Upper lobe of right lung (tissue), 1 donor: ENCODE measurements around the gene RNF217. TPM values are rescaled to one million over a fixed set of nuclear protein-coding genes. Genes with fewer than 3 reads are reported as not detected.

ENCODE experiments used
- ATAC-seq: fragments of 200-7000 bp; cut with Tn5 transposase; one replicate; pipeline ENCODE4 v1.9.1; 2020; ENCODE audit warnings: mild to moderate bottlenecking, moderate library complexity
- DNase-seq: peaks from one replicate; pipeline ENCODE4 v3.0.0-alpha.2; 2020
- H3K27ac ChIP-seq: fragments of 200-600 bp; one replicate; pipeline ENCODE4 v1.8.0; 2022
- H3K27me3 ChIP-seq: fragments of 200-600 bp; one replicate; pipeline ENCODE4 v1.8.0; 2022; ENCODE audit warnings: mild to moderate bottlenecking
- H3K36me3 ChIP-seq: fragments of 200-600 bp; one replicate; pipeline ENCODE4 v1.8.0; 2022
- H3K4me1 ChIP-seq: fragments of 200-600 bp; one replicate; pipeline ENCODE4 v1.8.0; 2022
- H3K4me3 ChIP-seq: fragments of 200-600 bp; one replicate; pipeline ENCODE4 v1.8.0; 2022; ENCODE audit warnings: mild to moderate bottlenecking
- H3K9me3 ChIP-seq: fragments of 200-600 bp; one replicate; pipeline ENCODE4 v1.8.0; 2022
- intact Hi-C: fragments of 100-400 bp; cut with DNase I; formaldehyde crosslinking; loops from one replicate; pipeline ENCODE4 v1.11.0; 2022
- total RNA-seq: library from RNA; stranded (reverse); fragmentation: NEBNext Ultra II Directional; extraction: Animal tissue kit (Norgen Biotek cat#: 25700); gene quantifications from one replicate; pipeline ENCODE4 v1.2.1, GENCODE V29; 2021
- TF ChIP-seq, protein P1 (sequence below): fragments of 200-600 bp; IDR thresholded peaks from one replicate; pipeline ENCODE4 v1.8.0; 2022; ENCODE audit warnings: antibody characterized with exemption
- donor health status: DM: no; HTN: yes; CAD: no; lungs with severe emphysema.

Gene RNF217
- total RNA-seq, 1 donor from 2014 or later, result 29.2 TPM

DNA sequence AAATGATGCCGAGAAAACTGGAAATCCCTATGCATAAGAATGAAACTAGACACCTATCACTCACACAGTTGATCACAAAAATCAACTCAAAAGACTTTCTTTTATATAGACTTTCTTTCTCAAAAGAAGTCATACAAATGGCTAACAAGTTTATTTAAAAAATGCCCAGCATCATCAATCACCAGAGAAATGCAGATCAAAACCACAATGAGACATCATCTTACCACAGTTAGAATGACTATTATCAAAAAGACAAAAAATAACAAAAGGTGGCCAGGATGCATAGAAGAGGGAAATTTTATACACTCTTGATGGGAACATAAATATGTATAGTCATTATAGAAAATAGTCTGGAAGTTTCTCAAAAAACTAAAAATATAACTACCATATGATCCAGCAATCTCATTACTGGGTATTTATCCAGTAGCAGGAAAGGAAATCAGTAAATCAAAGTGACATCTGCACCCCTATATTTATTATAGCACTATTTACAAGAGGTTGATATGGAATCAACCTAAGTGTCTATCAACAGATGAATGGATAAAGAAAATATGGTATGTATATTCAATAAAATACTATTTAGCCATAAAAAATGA is 3.4 kb upstream of the RNF217 start:
- no peaks in the 10 kb centered on the region for H3K27me3 ChIP-seq
- H3K36me3 ChIP-seq, result no peaks in the 10 kb centered on the region
- ATAC-seq (no peak), DNase-seq (no peak)
- intact Hi-C loops, result no loop called here
- no peak overlapping the region for H3K27ac ChIP-seq
- H3K4me1 ChIP-seq, result peaks cover 13% of the 10 kb centered on the region
- H3K9me3 ChIP-seq, result no peaks in the 10 kb centered on the region
- TF ChIP-seq, protein P1, sequence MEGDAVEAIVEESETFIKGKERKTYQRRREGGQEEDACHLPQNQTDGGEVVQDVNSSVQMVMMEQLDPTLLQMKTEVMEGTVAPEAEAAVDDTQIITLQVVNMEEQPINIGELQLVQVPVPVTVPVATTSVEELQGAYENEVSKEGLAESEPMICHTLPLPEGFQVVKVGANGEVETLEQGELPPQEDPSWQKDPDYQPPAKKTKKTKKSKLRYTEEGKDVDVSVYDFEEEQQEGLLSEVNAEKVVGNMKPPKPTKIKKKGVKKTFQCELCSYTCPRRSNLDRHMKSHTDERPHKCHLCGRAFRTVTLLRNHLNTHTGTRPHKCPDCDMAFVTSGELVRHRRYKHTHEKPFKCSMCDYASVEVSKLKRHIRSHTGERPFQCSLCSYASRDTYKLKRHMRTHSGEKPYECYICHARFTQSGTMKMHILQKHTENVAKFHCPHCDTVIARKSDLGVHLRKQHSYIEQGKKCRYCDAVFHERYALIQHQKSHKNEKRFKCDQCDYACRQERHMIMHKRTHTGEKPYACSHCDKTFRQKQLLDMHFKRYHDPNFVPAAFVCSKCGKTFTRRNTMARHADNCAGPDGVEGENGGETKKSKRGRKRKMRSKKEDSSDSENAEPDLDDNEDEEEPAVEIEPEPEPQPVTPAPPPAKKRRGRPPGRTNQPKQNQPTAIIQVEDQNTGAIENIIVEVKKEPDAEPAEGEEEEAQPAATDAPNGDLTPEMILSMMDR, result no peak
- no peak overlapping the region for H3K4me3 ChIP-seq

DNA sequence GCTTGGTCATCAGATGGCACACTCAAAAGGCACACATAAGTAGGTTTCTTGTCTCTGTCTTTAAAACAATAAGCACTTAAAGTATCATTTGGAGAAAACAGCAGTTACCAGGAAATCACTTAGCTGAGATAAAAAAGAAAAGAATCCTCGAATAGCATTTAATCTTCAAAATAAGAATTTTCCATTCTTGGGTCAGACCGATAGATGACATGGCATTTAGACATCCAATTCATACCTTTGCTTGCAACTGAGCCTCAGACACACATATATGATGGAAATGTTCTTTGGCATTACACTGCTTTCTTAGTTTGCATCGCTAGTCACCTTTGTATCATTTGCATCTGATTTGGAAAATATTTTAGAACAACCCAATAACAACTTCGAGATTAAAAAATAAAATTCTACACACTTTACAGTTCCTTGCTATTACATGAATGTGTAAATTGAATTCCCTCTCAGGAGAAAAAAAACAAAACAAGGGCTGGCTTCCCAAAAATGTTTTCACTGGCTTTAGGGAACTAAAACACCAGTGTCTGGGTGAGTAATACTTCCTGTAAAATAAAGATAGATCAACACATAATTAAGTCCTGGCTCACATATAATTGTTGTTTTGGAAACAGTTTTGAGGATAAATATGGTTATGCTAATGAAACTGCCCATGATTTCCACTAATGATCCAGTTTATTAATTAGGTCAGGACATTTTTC is 1.3 kb upstream of the RNF217 start:
- ATAC-seq (no peak), DNase-seq (no peak)
- Histone ChIP-seq H3K27ac (peak overlapping the region; percentile 93), H3K4me1 (peaks cover 31% of the 10 kb centered on the region), H3K27me3 (no peaks in the 10 kb centered on the region), H3K36me3 (no peaks in the 10 kb centered on the region), H3K9me3 (no peaks in the 10 kb centered on the region), H3K4me3 (peak overlapping the region; percentile 84)
- TF ChIP-seq, protein P1, result no peak
- intact Hi-C loops, result no loop called here

DNA sequence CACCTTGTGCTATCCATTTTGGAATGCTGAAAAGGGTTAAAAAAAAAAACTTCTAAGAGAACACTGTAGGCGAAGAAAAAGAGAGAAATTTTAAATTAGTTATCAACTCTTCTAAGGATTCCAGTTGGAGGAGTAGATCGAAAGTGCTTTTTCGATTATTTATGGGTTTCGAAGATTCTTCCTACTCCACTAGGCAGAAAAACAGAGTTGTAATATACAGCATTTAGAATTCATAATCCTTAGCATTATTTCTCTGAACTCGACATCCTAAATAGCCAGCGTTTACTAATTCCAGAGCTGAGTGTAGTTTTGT is 817 bp upstream of the RNF217 start:
- DNase-seq, result no peak
- H3K27ac ChIP-seq, result peak overlapping the region; percentile 93
- H3K27me3 ChIP-seq, result no peaks in the 10 kb centered on the region
- H3K9me3 ChIP-seq, result no peaks in the 10 kb centered on the region
- TF ChIP-seq, protein P1, result no peak
- H3K4me1 ChIP-seq, result peaks cover 33% of the 10 kb centered on the region
- intact Hi-C loops, result no loop called here
- no peaks in the 10 kb centered on the region for H3K36me3 ChIP-seq
- ATAC-seq, result no peak
- peak overlapping the region; percentile 84 for H3K4me3 ChIP-seq

DNA sequence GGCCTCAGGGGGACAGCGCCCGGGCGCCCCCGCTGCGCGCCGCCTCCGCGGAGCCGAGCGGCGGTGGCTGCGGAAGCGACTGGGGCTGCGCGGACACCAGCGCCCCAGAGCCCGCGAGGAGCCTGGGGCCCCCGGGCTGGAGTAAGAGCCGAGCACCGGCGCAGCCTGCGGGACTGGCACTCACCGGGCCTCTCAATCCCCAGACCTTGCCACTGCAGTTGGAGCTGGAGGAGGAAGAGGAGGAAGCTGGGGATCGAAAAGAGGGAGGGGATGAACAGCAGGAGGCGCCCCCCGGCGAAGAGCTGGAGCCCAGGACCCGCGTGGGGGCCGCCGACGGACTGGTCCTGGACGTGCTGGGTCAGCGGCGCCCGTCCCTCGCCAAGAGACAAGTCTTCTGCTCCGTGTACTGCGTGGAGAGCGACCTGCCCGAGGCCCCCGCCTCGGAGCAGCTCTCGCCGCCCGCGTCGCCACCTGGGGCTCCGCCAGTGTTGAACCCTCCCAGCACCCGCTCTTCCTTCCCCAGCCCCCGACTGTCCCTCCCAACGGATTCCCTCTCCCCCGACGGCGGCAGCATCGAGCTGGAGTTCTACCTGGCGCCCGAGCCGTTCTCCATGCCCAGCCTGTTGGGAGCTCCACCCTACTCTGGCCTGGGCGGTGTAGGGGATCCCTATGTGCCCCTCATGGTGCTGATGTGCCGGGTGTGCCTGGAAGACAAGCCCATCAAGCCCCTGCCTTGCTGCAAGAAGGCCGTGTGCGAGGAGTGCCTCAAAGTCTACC is 590 bp downstream of the RNF217 start:
- H3K36me3 ChIP-seq, result no peaks in the 10 kb centered on the region
- no peaks in the 10 kb centered on the region for H3K9me3 ChIP-seq
- DNase-seq (peak; percentile 79), ATAC-seq (peak; percentile 69)
- no peaks in the 10 kb centered on the region for H3K27me3 ChIP-seq
- peak overlapping the region; percentile 93 for H3K27ac ChIP-seq
- TF ChIP-seq, protein P1, result peak; percentile 21
- peak overlapping the region; percentile 84 for H3K4me3 ChIP-seq
- intact Hi-C loops, result no loop called here
- H3K4me1 ChIP-seq, result peaks cover 41% of the 10 kb centered on the region

DNA sequence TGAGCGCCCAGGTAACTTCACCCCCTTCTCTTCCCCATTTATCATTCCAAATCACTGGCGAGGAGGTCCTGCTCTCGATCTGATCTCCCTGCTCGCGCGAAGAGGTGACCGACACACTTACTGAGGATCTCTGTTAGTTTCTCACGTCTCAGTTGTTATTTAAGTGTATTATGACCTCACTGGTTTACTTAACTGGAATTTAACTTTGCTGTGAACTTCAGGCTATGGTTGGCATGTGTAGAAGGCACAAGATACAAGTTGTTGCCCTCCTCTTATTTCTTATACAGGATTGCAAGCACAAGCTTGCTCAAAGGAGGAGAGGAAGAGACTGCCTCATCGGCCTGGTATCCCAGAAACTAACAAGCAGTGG is 1.2 kb downstream of the RNF217 start:
- peak overlapping the region; percentile 93 for H3K27ac ChIP-seq
- peak overlapping the region; percentile 84 for H3K4me3 ChIP-seq
- H3K27me3 ChIP-seq, result no peaks in the 10 kb centered on the region
- H3K4me1 ChIP-seq, result peaks cover 44% of the 10 kb centered on the region
- intact Hi-C loops, result no loop called here
- DNase-seq (no peak), ATAC-seq (no peak)
- no peaks in the 10 kb centered on the region for H3K36me3 ChIP-seq
- no peaks in the 10 kb centered on the region for H3K9me3 ChIP-seq
- TF ChIP-seq, protein P1, result no peak
